Measurements from ENCODE around the gene CDK12. TPM values are rescaled to one million over a fixed set of nuclear protein-coding genes. Genes with fewer than 3 reads are reported as not detected.
A peak's percentile ranks its signal among the peaks of the same experiment; 100 is the strongest.

The CDK12 gene
- total and polyA plus RNA-seq, 9 of the 15 experiments (the other 6 are each of a cell fraction or from before 2014, with no cell fraction given), result 3.4 to 65.6 (median 36.8) TPM

GRCh38 chr17:39538866-39539265, 77.6 kb downstream of the CDK12 start:
- Histone ChIP-seq H2AFZ (ENCODE audit: low read depth, low read length) (no peak overlapping the region), H3K4me2 (ENCODE audit: insufficient read depth, low read length) (no peak overlapping the region), H3K27me3 (ENCODE audit: control insufficient read depth in 2 of 2, insufficient read depth in 2 of 2, low read length in 2 of 2) (no peaks in the 10 kb centered on the region), H3K9ac (ENCODE audit: insufficient read depth in 1 of 2, low read depth in 2 of 2, low read length in 2 of 2) (no peak overlapping the region), H3K79me2 (ENCODE audit: control insufficient read depth, insufficient read depth, low read length) (no peaks in the 10 kb centered on the region), H3K9me3 (replicated peaks; ENCODE audit: control insufficient read depth, insufficient read depth, low read depth, low read length) (no peaks in the 10 kb centered on the region), H3K4me1 (replicated peaks in 1 of 2; ENCODE audit: control insufficient read depth in 2 of 2, insufficient read depth in 2 of 2, low read length in 2 of 2) (peaks cover 0 to 28% of the 10 kb centered on the region in 2 experiments; a peak in 3 of 5 replicates), H4K20me1 (replicated peaks; ENCODE audit: control insufficient read depth, insufficient read depth, low read length) (no peaks in the 10 kb centered on the region), H3K27ac (ENCODE audit: extremely low read depth, low read depth, low read length) (no peak overlapping the region), H3K9me1 (ENCODE audit: control insufficient read depth, insufficient read depth, low read length) (no peaks in the 10 kb centered on the region), H3K36me3 (ENCODE audit: control insufficient read depth, insufficient read depth, low read length) (no peaks in the 10 kb centered on the region), H3K4me3 (no peak overlapping the region)
- intact Hi-C loops (cut with micrococcal nuclease), result no loop called here
- CTCF ChIA-PET (ENCODE audit: low intra/inter-chr PET ratio), result no interaction called here
- TF ChIP-seq ZNF12 (CRISPR knock-in tag; IDR thresholded peaks at IDR 0.05) (no peak), PCBP1 (IDR thresholded peaks at IDR 0.05; ENCODE audit: low read depth, low read length, poor library complexity, severe bottlenecking) (no peak), SMARCE1 (IDR thresholded peaks at IDR 0.05) (peak; percentile 32; the same call in 1 of the 2 replicates), ETV1 (tag; conservative IDR thresholded peaks at IDR 0.05; ENCODE audit: low read depth) (0 out of 2 replicates have a peak, but pooled peaks have one; percentile 19), KAT8 (IDR thresholded peaks at IDR 0.05; ENCODE audit: low read depth) (0 out of 2 replicates have a peak, but pooled peaks have one; percentile 59), SREBF2 (CRISPR knock-in tag; IDR thresholded peaks at IDR 0.05) (no peak), C11orf30 (IDR thresholded peaks at IDR 0.05; ENCODE audit: low read depth) (peak; percentile 36; the same call in 1 of the 2 replicates), HMBOX1 (IDR thresholded peaks at IDR 0.05) (peak; percentile 85), PBX2 (CRISPR knock-in tag; IDR thresholded peaks at IDR 0.05; ENCODE audit: low read depth) (no peak), PBX2 (tag; conservative IDR thresholded peaks at IDR 0.05; ENCODE audit: low read depth) (peak; percentile 75), RCOR1 (IDR thresholded peaks at IDR 0.05; ENCODE audit: borderline replicate concordance in 1 of 2, low read depth in 2 of 2, low read length in 2 of 2) (peak in 1 of 2 experiments; percentile 47; a peak in 1 of 4 replicates), ZC3H11A (IDR thresholded peaks at IDR 0.05; ENCODE audit: low read depth, low read length) (no peak), CBX3 (IDR thresholded peaks at IDR 0.05; ENCODE audit: borderline replicate concordance in 1 of 2, low read length in 2 of 2) (no peak), TCF7L2 (IDR thresholded peaks at IDR 0.05; ENCODE audit: low read depth, low read length) (no peak), ZNF282 (CRISPR knock-in tag; IDR thresholded peaks at IDR 0.05) (no peak), TEAD4 (IDR thresholded peaks at IDR 0.05; ENCODE audit: low read length) (peak; percentile 37; the same call in 1 of the 2 replicates), TEAD4 (CRISPR knock-in tag; IDR thresholded peaks at IDR 0.05; ENCODE audit: borderline replicate concordance) (no peak), HLTF (IDR thresholded peaks at IDR 0.05) (no peak), CEBPB (tag; IDR thresholded peaks at IDR 0.05) (peak; percentile 46; the same call in 1 of the 2 replicates), FOSL1 (tag; conservative IDR thresholded peaks at IDR 0.05) (peak; percentile 27; the same call in 1 of the 2 replicates), MEIS2 (IDR thresholded peaks at IDR 0.05; ENCODE audit: partially characterized antibody) (peak; percentile 88)
- FAIRE-seq (no peak), DNase-seq (ENCODE audit: extremely low read depth in 1 of 4, low spot score in 3 of 4) (no peak), ATAC-seq (no peak)
- POLR2A ChIA-PET, result no interaction called here
- in situ Hi-C loops (cut with MboI), result no loop called here
- 29% methylated on average over 3 of the region's 3 CpGs for WGBS (ENCODE audit: insufficient coverage, low coverage, missing lambda C conversion rate)
- BruUV-seq (replicated peaks), result no TSS peak

Data from K562 (cell line).